HG03175 (cell line): ENCODE data around the gene SEPTIN8.

Experiments used
- ATAC-seq: cut with Tn5 transposase; IDR thresholded peaks from one replicate; pipeline ENCODE4 v1.9.1; 2021; ENCODE audit warnings: mild to moderate bottlenecking, moderate library complexity; ENCODE audit not compliant: unreplicated experiment

Gene SEPTIN8

GRCh38 chr5:132766020-132766805, 10.8 kb downstream of the SEPTIN8 start:
- ATAC-seq = no peak

GRCh38 chr5:132765311-132766019, 11.6 kb downstream of the SEPTIN8 start:
- no peak for ATAC-seq

- ATAC-seq = no peak
Observed at GRCh38 chr5:132764671-132765238, 12.3 kb downstream of the SEPTIN8 start.

GRCh38 chr5:132764051-132764450, 13.0 kb downstream of the SEPTIN8 start:
- no peak for ATAC-seq

GRCh38 chr5:132763181-132764036, 13.6 kb downstream of the SEPTIN8 start:
- no peak for ATAC-seq

- no peak for ATAC-seq
Observed at GRCh38 chr5:132762246-132763000, 14.6 kb downstream of the SEPTIN8 start.

- no peak for ATAC-seq
Observed at GRCh38 chr5:132761321-132762240, 15.5 kb downstream of the SEPTIN8 start.

GRCh38 chr5:132760601-132761317, 16.3 kb downstream of the SEPTIN8 start:
- ATAC-seq = no peak

- ATAC-seq = no peak
Observed at GRCh38 chr5:132760049-132760420, 17.0 kb downstream of the SEPTIN8 start.

- no peak for ATAC-seq
Observed at GRCh38 chr5:132759114-132760048, 17.7 kb downstream of the SEPTIN8 start.

- ATAC-seq = no peak
Observed at GRCh38 chr5:132758451-132758850, 18.6 kb downstream of the SEPTIN8 start.

GRCh38 chr5:132756542-132756941, 20.5 kb downstream of the SEPTIN8 start:
- no peak for ATAC-seq

- ATAC-seq = no peak
Observed at GRCh38 chr5:132754947-132755346, 22.1 kb downstream of the SEPTIN8 start.

GRCh38 chr5:132754111-132754510, 22.9 kb downstream of the SEPTIN8 start:
- ATAC-seq = no peak

- ATAC-seq = no peak
Observed at GRCh38 chr5:132753135-132753987, 23.7 kb downstream of the SEPTIN8 start.

GRCh38 chr5:132752581-132753125, 24.4 kb downstream of the SEPTIN8 start:
- ATAC-seq = no peak
